OCI-LY1 (cell line): ENCODE results near the gene IL4.

ENCODE experiments used
- CTCF ChIP-seq: fragments of 200-600 bp; sonication (generic), shearing (Covaris generic); IDR thresholded peaks from 2 replicates; pipeline ENCODE4 v1.5.1; 2017; ENCODE audit warnings: mild to moderate bottlenecking, antibody characterized with exemption, low read length, moderate library complexity, mixed read lengths
- EZH2 ChIP-seq: fragments of 200-600 bp; sonication (generic), shearing (Covaris generic); IDR thresholded peaks from 2 replicates; pipeline ENCODE4 v1.8.0; 2017; ENCODE audit warnings: borderline replicate concordance, mixed run types, mild to moderate bottlenecking, antibody characterized with exemption, low read length, moderate library complexity, mixed read lengths

GRCh38 chr5:132675936-132676689, 2.3 kb downstream of the IL4 start:
- no peak for TF ChIP-seq CTCF
- no peak for TF ChIP-seq EZH2
